ENCODE measurements around the gene ANKRD11.
"Not testable (repeated sequence)": the region's sequence is repeated elsewhere in the genome, so short reads cannot be mapped to it uniquely, and the experiment has no call there.

GRCh38 chr16:89244264-89244663, 246.1 kb downstream of the ANKRD11 start:
- TF ChIP-seq, protein P1, sequence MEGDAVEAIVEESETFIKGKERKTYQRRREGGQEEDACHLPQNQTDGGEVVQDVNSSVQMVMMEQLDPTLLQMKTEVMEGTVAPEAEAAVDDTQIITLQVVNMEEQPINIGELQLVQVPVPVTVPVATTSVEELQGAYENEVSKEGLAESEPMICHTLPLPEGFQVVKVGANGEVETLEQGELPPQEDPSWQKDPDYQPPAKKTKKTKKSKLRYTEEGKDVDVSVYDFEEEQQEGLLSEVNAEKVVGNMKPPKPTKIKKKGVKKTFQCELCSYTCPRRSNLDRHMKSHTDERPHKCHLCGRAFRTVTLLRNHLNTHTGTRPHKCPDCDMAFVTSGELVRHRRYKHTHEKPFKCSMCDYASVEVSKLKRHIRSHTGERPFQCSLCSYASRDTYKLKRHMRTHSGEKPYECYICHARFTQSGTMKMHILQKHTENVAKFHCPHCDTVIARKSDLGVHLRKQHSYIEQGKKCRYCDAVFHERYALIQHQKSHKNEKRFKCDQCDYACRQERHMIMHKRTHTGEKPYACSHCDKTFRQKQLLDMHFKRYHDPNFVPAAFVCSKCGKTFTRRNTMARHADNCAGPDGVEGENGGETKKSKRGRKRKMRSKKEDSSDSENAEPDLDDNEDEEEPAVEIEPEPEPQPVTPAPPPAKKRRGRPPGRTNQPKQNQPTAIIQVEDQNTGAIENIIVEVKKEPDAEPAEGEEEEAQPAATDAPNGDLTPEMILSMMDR (IDR thresholded peaks at IDR 0.05; ENCODE audit: low read depth, low read length, poor library complexity, severe bottlenecking) = not testable (repeated sequence)
- not testable (repeated sequence) for TF ChIP-seq EZH2phosphoT487 (IDR thresholded peaks at IDR 0.05; ENCODE audit: borderline replicate concordance, low read length)

Measured in DOHH2 (cell line).